Naive thymus-derived CD4-positive, alpha-beta T cell (primary cell): ENCODE results near the gene CXCL5. TPM values are rescaled to one million over a fixed set of nuclear protein-coding genes. Genes with fewer than 3 reads are reported as not detected.

Experiments
- ATAC-seq: fragments of 150-1000 bp; cut with Tn5 transposase; 2 replicates; pipeline ENCODE4 v1.10.0; 2021; ENCODE audit warnings: mild to moderate bottlenecking, moderate library complexity
- CTCF ChIA-PET: fragments of 350-600 bp; sonication (Branson Sonifier 250); formaldehyde crosslinking; loops from one replicate; lab custom pipeline; 2021; ENCODE audit warnings: antibody characterized with exemption; lab: Charles Lee
- POLR2A ChIA-PET: fragments of 350-600 bp; sonication (Branson Sonifier 250); formaldehyde crosslinking; loops from one replicate; lab custom pipeline; 2021; ENCODE audit warnings: antibody characterized with exemption, inconsistent platforms; lab: Charles Lee
- DNase-seq, 9 donors: peaks; one replicate each; pipeline versions ENCODE4 v3.0.0 to v3.0.0-alpha.2; 2020 to 2022; ENCODE audit warnings: mixed read lengths in 1 of 9
- H3K27ac ChIP-seq: one replicate; pipeline ENCODE4 v1.7.0; 2013; ENCODE audit warnings: mild to moderate bottlenecking, low read depth, low read length, moderate library complexity
- H3K27me3 ChIP-seq, 2 donors: one replicate each; pipeline ENCODE4 v1.7.0; 2013; ENCODE audit warnings: low read length in 2 of 2, mild to moderate bottlenecking in 2 of 2, moderate library complexity in 2 of 2; ENCODE audit not compliant: control insufficient read depth in 2 of 2, insufficient read depth in 2 of 2
- H3K36me3 ChIP-seq, 3 experiments: 1 replicate in 2 of 3; 2 replicates in 1 of 3; pipeline ENCODE4 v1.7.0; 2013; ENCODE audit warnings: low read length in 3 of 3, mild to moderate bottlenecking in 3 of 3, moderate library complexity in 1 of 3; ENCODE audit not compliant: insufficient read depth in 3 of 3, control insufficient read depth in 2 of 3
- H3K4me1 ChIP-seq, 2 donors: one replicate each; pipeline ENCODE4 v1.7.0; 2013; ENCODE audit warnings: low read length in 2 of 2, mild to moderate bottlenecking in 2 of 2, moderate library complexity in 1 of 2; ENCODE audit not compliant: control insufficient read depth in 2 of 2, insufficient read depth in 2 of 2
- H3K4me3 ChIP-seq: 2 replicates; pipeline ENCODE4 v1.7.0; 2013; ENCODE audit warnings: mild to moderate bottlenecking, low read length
- H3K9me3 ChIP-seq, 3 experiments: 1 replicate in 2 of 3; 2 replicates in 1 of 3; pipeline ENCODE4 v1.7.0; 2013; ENCODE audit warnings: low read length in 3 of 3; ENCODE audit not compliant: control insufficient read depth in 2 of 3
- H3K27ac Mint-ChIP-seq, 9 donors: one replicate each; pipeline ENCODE4 v1.8.0; 2020 to 2022; ENCODE audit warnings: mixed read lengths in 9 of 9, mild to moderate bottlenecking in 8 of 9, moderate library complexity in 5 of 9, inconsistent platforms in 2 of 9
- H3K27me3 Mint-ChIP-seq, 5 donors: one replicate each; pipeline ENCODE4 v1.8.0; 2021 to 2022; ENCODE audit warnings: mixed read lengths in 5 of 5, mild to moderate bottlenecking in 1 of 5
- H3K36me3 Mint-ChIP-seq, 5 donors: one replicate each; pipeline ENCODE4 v1.8.0; 2020 to 2022; ENCODE audit warnings: mixed read lengths in 5 of 5, mild to moderate bottlenecking in 3 of 5, inconsistent platforms in 1 of 5
- H3K4me1 Mint-ChIP-seq, 7 donors: one replicate each; pipeline ENCODE4 v1.8.0; 2020 to 2022; ENCODE audit warnings: mixed read lengths in 7 of 7, mild to moderate bottlenecking in 3 of 7, inconsistent platforms in 1 of 7
- H3K4me3 Mint-ChIP-seq, 10 donors: one replicate each; pipeline ENCODE4 v1.8.0; 2020 to 2022; ENCODE audit warnings: mild to moderate bottlenecking in 10 of 10, mixed read lengths in 10 of 10, moderate library complexity in 6 of 10, inconsistent platforms in 2 of 10
- H3K9me3 Mint-ChIP-seq, 11 donors: one replicate each; pipeline ENCODE4 v1.8.0; 2020 to 2022; ENCODE audit warnings: mixed read lengths in 11 of 11, mild to moderate bottlenecking in 4 of 11, inconsistent platforms in 1 of 11, moderate library complexity in 1 of 11
- intact Hi-C, 2 donors: fragments of 100-400 bp; cut with micrococcal nuclease; formaldehyde crosslinking; loops; one replicate each; pipeline ENCODE4 v1.15.1; 2023
- polyA plus RNA-seq, 2 donors: library from polyadenylated mRNA; unstranded; fragments of 300-500 nt; fragmentation: Illumina TruSeq; gene quantifications; one replicate each; pipeline ENCODE4 v1.2.3, GENCODE V29; 2021
- total RNA-seq, 6 experiments: library from RNA in 5 of 6; stranded (reverse) in 5 of 6; gene quantifications; 1 replicate in 5 of 6; 2 replicates in 1 of 6; pipeline ENCODE4 v1.2.3 and lab custom pipeline; 2021 to 2026

Gene CXCL5
- total and polyA plus RNA-seq, 7 experiments from 2014 or later, result 0.29 TPM; not detected in 6

GRCh38 chr4:73978886-73979285, 19.6 kb downstream of the CXCL5 start:
- DNase-seq (no peak), ATAC-seq (no peak)
- H3K36me3 ChIP-seq, result no peaks in the 10 kb centered on the region
- H3K9me3 Mint-ChIP-seq, result peaks cover 0 to 22% (median 5%) of the 10 kb centered on the region in 11 donors
- no peaks in the 10 kb centered on the region for H3K4me1 Mint-ChIP-seq
- peaks cover 0 to 8% (median 0%) of the 10 kb centered on the region in 3 experiments for H3K9me3 ChIP-seq
- intact Hi-C loops, result no loop called here
- H3K4me3 Mint-ChIP-seq, result no peak overlapping the region
- CTCF ChIA-PET, result no interaction called here
- no peak overlapping the region for H3K27ac ChIP-seq
- POLR2A ChIA-PET, result no interaction called here
- H3K27me3 ChIP-seq, result no peaks in the 10 kb centered on the region
- no peaks in the 10 kb centered on the region for H3K4me1 ChIP-seq
- no peaks in the 10 kb centered on the region for H3K36me3 Mint-ChIP-seq
- H3K4me3 ChIP-seq, result no peak overlapping the region
- no peak overlapping the region for H3K27ac Mint-ChIP-seq
- H3K27me3 Mint-ChIP-seq, result peaks cover 3 to 14% (median 11%) of the 10 kb centered on the region in 5 donors

- Mint-ChIP-seq H3K36me3 (no peaks in the 10 kb centered on the region), H3K4me3 (no peak overlapping the region), H3K4me1 (no peaks in the 10 kb centered on the region), H3K27me3 (peaks cover 3 to 9% (median 5%) of the 10 kb centered on the region in 5 donors), H3K27ac (no peak overlapping the region), H3K9me3 (peaks cover 3 to 38% (median 11%) of the 10 kb centered on the region in 11 donors)
- Histone ChIP-seq H3K9me3 (peaks cover 0 to 8% (median 0%) of the 10 kb centered on the region in 3 experiments), H3K4me1 (no peaks in the 10 kb centered on the region), H3K27me3 (no peaks in the 10 kb centered on the region), H3K27ac (no peak overlapping the region), H3K4me3 (no peak overlapping the region), H3K36me3 (no peaks in the 10 kb centered on the region)
- intact Hi-C loops, result no loop called here
- CTCF ChIA-PET, result no interaction called here
- ATAC-seq, result no peak
- no peak for DNase-seq
- POLR2A ChIA-PET, result no interaction called here
Observed at GRCh38 chr4:73976716-73977115, 21.8 kb downstream of the CXCL5 start.

GRCh38 chr4:73976217-73976616, 22.3 kb downstream of the CXCL5 start:
- POLR2A ChIA-PET, result no interaction called here
- CTCF ChIA-PET, result no interaction called here
- H3K27me3 ChIP-seq, result no peaks in the 10 kb centered on the region
- DNase-seq, result no peak
- intact Hi-C loops, result no loop called here
- Mint-ChIP-seq H3K27me3 (peaks cover 3 to 8% (median 5%) of the 10 kb centered on the region in 5 donors), H3K27ac (no peak overlapping the region), H3K4me3 (no peak overlapping the region), H3K9me3 (peaks cover 5 to 43% (median 11%) of the 10 kb centered on the region in 11 donors), H3K36me3 (no peaks in the 10 kb centered on the region), H3K4me1 (no peaks in the 10 kb centered on the region)
- H3K36me3 ChIP-seq, result no peaks in the 10 kb centered on the region
- H3K4me1 ChIP-seq, result no peaks in the 10 kb centered on the region
- H3K9me3 ChIP-seq, result peaks cover 0 to 8% (median 0%) of the 10 kb centered on the region in 3 experiments
- no peak overlapping the region for H3K4me3 ChIP-seq
- no peak for ATAC-seq
- H3K27ac ChIP-seq, result no peak overlapping the region

- ATAC-seq (no peak), DNase-seq (no peak)
- no peak overlapping the region for H3K27ac ChIP-seq
- intact Hi-C loops, result no loop called here
- Mint-ChIP-seq H3K4me3 (no peak overlapping the region), H3K4me1 (no peaks in the 10 kb centered on the region), H3K9me3 (peaks cover 4 to 60% (median 21%) of the 10 kb centered on the region in 11 donors), H3K27me3 (no peaks in the 10 kb centered on the region), H3K27ac (no peak overlapping the region), H3K36me3 (no peaks in the 10 kb centered on the region)
- POLR2A ChIA-PET, result no interaction called here
- H3K36me3 ChIP-seq, result no peaks in the 10 kb centered on the region
- no peak overlapping the region for H3K4me3 ChIP-seq
- H3K27me3 ChIP-seq, result no peaks in the 10 kb centered on the region
- H3K9me3 ChIP-seq, result peaks cover 0 to 8% (median 0%) of the 10 kb centered on the region in 3 experiments
- no peaks in the 10 kb centered on the region for H3K4me1 ChIP-seq
- CTCF ChIA-PET, result no interaction called here
Observed at GRCh38 chr4:73974352-73974751, 24.1 kb downstream of the CXCL5 start.

GRCh38 chr4:73970945-73971344, 27.5 kb downstream of the CXCL5 start:
- H3K36me3 Mint-ChIP-seq, result no peaks in the 10 kb centered on the region
- no peaks in the 10 kb centered on the region for H3K4me1 Mint-ChIP-seq
- no peak for DNase-seq
- H3K27me3 Mint-ChIP-seq, result peaks cover 0 to 7% (median 0%) of the 10 kb centered on the region in 5 donors
- H3K4me1 ChIP-seq, result no peaks in the 10 kb centered on the region
- H3K36me3 ChIP-seq, result no peaks in the 10 kb centered on the region
- H3K4me3 ChIP-seq, result no peak overlapping the region
- H3K9me3 ChIP-seq, result peaks cover 0 to 8% (median 0%) of the 10 kb centered on the region in 3 experiments
- intact Hi-C loops, result no loop called here
- ChIA-PET POLR2A (no interaction called here), CTCF (no interaction called here)
- no peak for ATAC-seq
- no peak overlapping the region for H3K27ac Mint-ChIP-seq
- H3K27me3 ChIP-seq, result no peaks in the 10 kb centered on the region
- H3K9me3 Mint-ChIP-seq, result peaks cover 4 to 54% (median 22%) of the 10 kb centered on the region in 11 donors
- H3K27ac ChIP-seq, result no peak overlapping the region
- H3K4me3 Mint-ChIP-seq, result no peak overlapping the region

- intact Hi-C loops, result no loop called here
- Mint-ChIP-seq H3K4me1 (no peaks in the 10 kb centered on the region), H3K27me3 (peaks cover 0 to 7% (median 0%) of the 10 kb centered on the region in 5 donors), H3K27ac (no peak overlapping the region), H3K36me3 (no peaks in the 10 kb centered on the region), H3K4me3 (no peak overlapping the region), H3K9me3 (peaks cover 0 to 50% (median 20%) of the 10 kb centered on the region in 11 donors)
- no peak for DNase-seq
- H3K4me1 ChIP-seq, result no peaks in the 10 kb centered on the region
- POLR2A ChIA-PET, result no interaction called here
- H3K27me3 ChIP-seq, result no peaks in the 10 kb centered on the region
- H3K9me3 ChIP-seq, result peaks cover 0 to 2% (median 0%) of the 10 kb centered on the region in 3 experiments
- no peaks in the 10 kb centered on the region for H3K36me3 ChIP-seq
- H3K27ac ChIP-seq, result no peak overlapping the region
- no peak for ATAC-seq
- CTCF ChIA-PET, result no interaction called here
- no peak overlapping the region for H3K4me3 ChIP-seq
Observed at GRCh38 chr4:73970011-73970410, 28.5 kb downstream of the CXCL5 start.

- Mint-ChIP-seq H3K27me3 (peaks cover 0 to 7% (median 0%) of the 10 kb centered on the region in 5 donors), H3K9me3 (peaks cover 0 to 33% (median 15%) of the 10 kb centered on the region in 11 donors), H3K4me1 (no peaks in the 10 kb centered on the region), H3K27ac (no peak overlapping the region), H3K36me3 (no peaks in the 10 kb centered on the region), H3K4me3 (no peak overlapping the region)
- ChIA-PET POLR2A (no interaction called here), CTCF (no interaction called here)
- H3K27me3 ChIP-seq, result no peaks in the 10 kb centered on the region
- H3K4me1 ChIP-seq, result no peaks in the 10 kb centered on the region
- DNase-seq (no peak), ATAC-seq (no peak)
- intact Hi-C loops, result loop anchor here in 1 of 2 donors (10.0 kb wide), 1 partner anchor 57 kb away; no protein-coding TSS in a partner anchor
- H3K4me3 ChIP-seq, result no peak overlapping the region
- no peaks in the 10 kb centered on the region for H3K9me3 ChIP-seq
- H3K36me3 ChIP-seq, result no peaks in the 10 kb centered on the region
- H3K27ac ChIP-seq, result no peak overlapping the region
Observed at GRCh38 chr4:73967866-73968265, 30.6 kb downstream of the CXCL5 start.
